Progenitor cell of endocrine pancreas (in vitro differentiated cells): ENCODE measurements around the gene BPIFA2. TPM values are rescaled to one million over a fixed set of nuclear protein-coding genes. Genes with fewer than 3 reads are reported as not detected.

Experiments used
- DNase-seq: peaks from one replicate; pipeline ENCODE4 v3.0.0; 2021; ENCODE audit warnings: low spot score; ENCODE audit not compliant: unreplicated experiment
- H3K27ac Mint-ChIP-seq: 2 replicates; pipeline ENCODE4 v1.8.0; 2021; ENCODE audit warnings: mild to moderate bottlenecking, moderate library complexity, mixed read lengths
- H3K27me3 Mint-ChIP-seq: 2 replicates; pipeline ENCODE4 v1.8.0; 2021; ENCODE audit warnings: mixed read lengths
- H3K36me3 Mint-ChIP-seq: 2 replicates; pipeline ENCODE4 v1.8.0; 2022; ENCODE audit warnings: mixed read lengths; ENCODE audit not compliant: insufficient read depth
- H3K4me1 Mint-ChIP-seq: 2 replicates; pipeline ENCODE4 v1.8.0; 2021; ENCODE audit warnings: low read depth, mixed read lengths
- H3K4me3 Mint-ChIP-seq: 2 replicates; pipeline ENCODE4 v1.8.0; 2021; ENCODE audit warnings: low read depth, mild to moderate bottlenecking, moderate library complexity, mixed read lengths
- H3K9me3 Mint-ChIP-seq: 2 replicates; pipeline ENCODE4 v1.8.0; 2021; ENCODE audit warnings: low read depth, mixed read lengths
- CTCF ChIP-seq: fragments of 200-600 bp; sonication (generic); IDR thresholded peaks from one replicate; pipeline ENCODE4 v1.5.0; 2021; ENCODE audit warnings: antibody characterized with exemption, mild to moderate bottlenecking; ENCODE audit not compliant: unreplicated experiment
- total RNA-seq: library from RNA; stranded (reverse); gene quantifications from 2 replicates; pipeline ENCODE4 v1.2.1, GENCODE V29; 2021

The BPIFA2 gene
- total RNA-seq, 1 donor from 2014 or later: not detected

GRCh38 chr20:33160681-33161080 lies 7.3 kb upstream of the BPIFA2 start:
- Mint-ChIP-seq H3K27ac (no peak overlapping the region), H3K9me3 (no peaks in the 10 kb centered on the region), H3K4me3 (no peak overlapping the region), H3K4me1 (peaks cover 4% of the 10 kb centered on the region), H3K36me3 (no peaks in the 10 kb centered on the region), H3K27me3 (peaks cover 35% of the 10 kb centered on the region)
- TF ChIP-seq CTCF: no peak
- DNase-seq: peak; percentile 3

- peaks cover 26% of the 10 kb centered on the region for H3K27me3 Mint-ChIP-seq
- DNase-seq: peak; percentile 4
Measured at GRCh38 chr20:33162313-33162712, 5.6 kb upstream of the BPIFA2 start.

GRCh38 chr20:33162753-33163152 lies 5.2 kb upstream of the BPIFA2 start:
- Mint-ChIP-seq H3K9me3 (no peaks in the 10 kb centered on the region), H3K27me3 (peaks cover 25% of the 10 kb centered on the region), H3K4me1 (peaks cover 4% of the 10 kb centered on the region), H3K36me3 (no peaks in the 10 kb centered on the region), H3K27ac (no peak overlapping the region), H3K4me3 (no peak overlapping the region)
- peak; percentile 4 for DNase-seq
- TF ChIP-seq CTCF: no peak

More at GRCh38 chr20:33162313-33162712, 5.6 kb upstream of the BPIFA2 start:
- no peaks in the 10 kb centered on the region for H3K9me3 Mint-ChIP-seq
- H3K36me3 Mint-ChIP-seq: no peaks in the 10 kb centered on the region
- peaks cover 4% of the 10 kb centered on the region for H3K4me1 Mint-ChIP-seq
- TF ChIP-seq CTCF: no peak
- no peak overlapping the region for H3K27ac Mint-ChIP-seq
- H3K4me3 Mint-ChIP-seq: no peak overlapping the region

- Mint-ChIP-seq H3K9me3 (peaks cover 5% of the 10 kb centered on the region), H3K4me1 (peaks cover 4% of the 10 kb centered on the region), H3K27me3 (peaks cover 19% of the 10 kb centered on the region), H3K27ac (no peak overlapping the region), H3K36me3 (no peaks in the 10 kb centered on the region), H3K4me3 (no peak overlapping the region)
- DNase-seq: peak; percentile 3
- no peak for TF ChIP-seq CTCF
Measured at GRCh38 chr20:33163856-33164762, 3.9 kb upstream of the BPIFA2 start.

GRCh38 chr20:33164763-33165095 lies 3.2 kb upstream of the BPIFA2 start:
- Mint-ChIP-seq H3K27ac (no peak overlapping the region), H3K4me1 (peaks cover 4% of the 10 kb centered on the region), H3K36me3 (no peaks in the 10 kb centered on the region), H3K9me3 (peaks cover 9% of the 10 kb centered on the region), H3K27me3 (peaks cover 19% of the 10 kb centered on the region), H3K4me3 (no peak overlapping the region)
- DNase-seq: no peak
- no peak for TF ChIP-seq CTCF
